Measurements from ENCODE around the gene RAB43.

RAB43 gene

DNA sequence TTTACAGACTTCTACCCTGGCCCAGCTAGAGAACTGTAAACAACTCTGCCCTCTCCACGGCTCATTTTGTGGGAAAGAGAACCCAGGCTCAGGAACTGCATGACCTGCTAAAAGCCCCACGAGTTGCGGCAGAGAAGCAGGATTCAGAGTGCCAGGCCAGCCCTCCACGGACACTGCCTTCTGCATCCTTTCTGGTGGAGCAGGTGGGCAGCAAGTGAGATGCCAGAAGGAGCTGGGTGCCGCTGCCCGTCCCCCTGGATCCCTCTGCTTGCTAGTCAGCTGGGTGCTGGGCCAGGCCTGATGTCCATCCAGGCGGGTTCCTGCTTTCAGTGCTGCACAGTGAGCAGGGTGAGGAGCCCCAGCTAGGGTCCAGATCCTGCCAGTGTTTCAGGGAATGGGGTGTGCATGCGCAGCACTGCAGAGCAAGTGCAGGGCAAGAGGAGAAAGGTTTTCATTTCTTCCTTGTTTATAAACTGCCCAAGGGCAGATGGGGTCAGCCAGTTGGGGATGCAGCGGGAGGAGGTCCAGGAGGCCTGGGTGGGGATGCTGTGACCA is 5.2 kb upstream of the RAB43 start:
- DNase-seq (ENCODE audit: low spot score) (no peak), ATAC-seq (ENCODE audit: low read depth) (no peak)
- Histone ChIP-seq H3K4me1 (ENCODE audit: insufficient read depth, poor library complexity, severe bottlenecking) (no peaks in the 10 kb centered on the region), H3K27ac (ENCODE audit: poor library complexity, severe bottlenecking) (no peak overlapping the region), H3K4me3 (ENCODE audit: severe bottlenecking) (no peak overlapping the region), H3K36me3 (ENCODE audit: low read depth) (peaks cover 25% of the 10 kb centered on the region), H3K27me3 (ENCODE audit: insufficient read depth, poor library complexity, severe bottlenecking) (no peaks in the 10 kb centered on the region), H3K9me3 (ENCODE audit: severe bottlenecking) (no peaks in the 10 kb centered on the region)
- TF ChIP-seq, protein P1, sequence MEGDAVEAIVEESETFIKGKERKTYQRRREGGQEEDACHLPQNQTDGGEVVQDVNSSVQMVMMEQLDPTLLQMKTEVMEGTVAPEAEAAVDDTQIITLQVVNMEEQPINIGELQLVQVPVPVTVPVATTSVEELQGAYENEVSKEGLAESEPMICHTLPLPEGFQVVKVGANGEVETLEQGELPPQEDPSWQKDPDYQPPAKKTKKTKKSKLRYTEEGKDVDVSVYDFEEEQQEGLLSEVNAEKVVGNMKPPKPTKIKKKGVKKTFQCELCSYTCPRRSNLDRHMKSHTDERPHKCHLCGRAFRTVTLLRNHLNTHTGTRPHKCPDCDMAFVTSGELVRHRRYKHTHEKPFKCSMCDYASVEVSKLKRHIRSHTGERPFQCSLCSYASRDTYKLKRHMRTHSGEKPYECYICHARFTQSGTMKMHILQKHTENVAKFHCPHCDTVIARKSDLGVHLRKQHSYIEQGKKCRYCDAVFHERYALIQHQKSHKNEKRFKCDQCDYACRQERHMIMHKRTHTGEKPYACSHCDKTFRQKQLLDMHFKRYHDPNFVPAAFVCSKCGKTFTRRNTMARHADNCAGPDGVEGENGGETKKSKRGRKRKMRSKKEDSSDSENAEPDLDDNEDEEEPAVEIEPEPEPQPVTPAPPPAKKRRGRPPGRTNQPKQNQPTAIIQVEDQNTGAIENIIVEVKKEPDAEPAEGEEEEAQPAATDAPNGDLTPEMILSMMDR (IDR thresholded peaks at IDR 0.05; ENCODE audit: poor library complexity, severe bottlenecking), result no peak

DNA sequence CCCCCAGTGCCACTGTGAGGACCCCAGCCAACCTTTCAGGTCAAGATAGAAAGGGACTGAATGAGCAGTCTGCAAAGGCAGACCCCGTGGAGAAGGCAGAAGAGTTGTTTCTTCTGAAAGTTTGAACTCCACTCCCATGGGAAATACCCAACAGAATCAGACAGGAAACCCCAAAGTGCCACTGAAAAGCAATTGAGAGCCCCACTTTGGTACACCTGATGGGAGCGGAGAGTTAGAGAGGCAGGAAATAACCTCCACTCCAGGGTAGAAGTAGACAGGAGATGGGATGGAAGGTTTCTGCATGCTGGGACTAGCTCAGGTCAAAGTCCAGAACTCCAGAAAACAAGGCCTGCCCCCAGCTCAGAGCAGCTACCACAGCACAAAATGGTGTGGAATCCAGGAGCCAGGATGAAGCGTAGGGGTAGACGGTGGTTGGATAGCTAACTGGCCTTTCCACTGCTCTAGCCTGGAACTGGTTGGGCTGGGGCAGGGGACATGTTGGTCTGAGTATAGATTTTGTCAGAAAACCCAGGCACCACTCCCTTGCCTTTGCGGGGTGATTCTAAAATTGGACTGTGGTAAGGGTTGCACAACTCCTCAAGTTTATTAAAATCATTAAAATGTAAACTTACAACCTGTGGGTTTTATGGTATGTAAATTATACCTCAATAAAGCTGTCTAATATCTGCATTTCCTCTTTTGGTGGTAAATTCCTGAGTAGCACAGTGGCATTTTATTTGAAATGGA is 1.9 kb upstream of the RAB43 start:
- peak overlapping the region; percentile 73 for H3K27ac ChIP-seq (ENCODE audit: poor library complexity, severe bottlenecking)
- peaks cover 3% of the 10 kb centered on the region; the same call in 1 of the 2 replicates for H3K36me3 ChIP-seq (ENCODE audit: low read depth)
- no peaks in the 10 kb centered on the region for H3K27me3 ChIP-seq (ENCODE audit: insufficient read depth, poor library complexity, severe bottlenecking)
- DNase-seq (ENCODE audit: low spot score) (no peak), ATAC-seq (ENCODE audit: low read depth) (no peak)
- H3K4me3 ChIP-seq (ENCODE audit: severe bottlenecking), result no peak overlapping the region
- no peaks in the 10 kb centered on the region for H3K9me3 ChIP-seq (ENCODE audit: severe bottlenecking)
- H3K4me1 ChIP-seq (ENCODE audit: insufficient read depth, poor library complexity, severe bottlenecking), result no peaks in the 10 kb centered on the region
- TF ChIP-seq, protein P1 (IDR thresholded peaks at IDR 0.05; ENCODE audit: poor library complexity, severe bottlenecking), result no peak

DNA sequence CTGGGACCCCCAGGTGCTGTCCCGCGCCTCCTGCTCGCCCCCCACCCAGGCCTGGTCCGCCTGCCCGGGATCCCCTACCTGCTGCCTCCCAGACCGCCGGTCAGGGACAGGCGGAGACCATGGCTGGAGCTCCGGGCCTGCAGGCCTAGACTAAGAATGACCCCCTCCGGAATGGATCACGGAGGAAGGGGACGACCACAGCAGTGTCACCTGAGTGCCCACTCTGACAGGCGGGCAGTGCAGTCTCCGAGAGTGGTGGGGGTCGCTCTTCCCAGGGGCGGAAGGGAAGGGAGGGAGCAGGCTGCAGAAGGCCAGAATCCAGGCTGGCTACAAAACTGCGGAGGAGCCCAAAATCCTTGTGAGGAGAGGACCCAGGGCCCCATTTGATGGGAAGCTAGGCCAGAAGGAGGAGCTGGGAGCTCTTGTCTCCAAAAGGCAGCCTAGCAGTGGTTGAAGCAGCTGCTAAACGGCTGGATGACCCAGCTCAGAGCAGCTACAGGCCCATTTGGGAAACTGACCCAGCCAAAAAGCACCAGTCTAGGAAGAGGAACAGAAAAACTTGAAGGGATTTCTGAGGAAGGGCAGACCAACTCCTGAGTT is 908 bp upstream of the RAB43 start:
- DNase-seq (ENCODE audit: low spot score) (no peak), ATAC-seq (ENCODE audit: low read depth) (no peak)
- no peak overlapping the region for H3K4me3 ChIP-seq (ENCODE audit: severe bottlenecking)
- H3K27me3 ChIP-seq (ENCODE audit: insufficient read depth, poor library complexity, severe bottlenecking), result no peaks in the 10 kb centered on the region
- H3K36me3 ChIP-seq (ENCODE audit: low read depth), result peaks cover 12% of the 10 kb centered on the region
- H3K27ac ChIP-seq (ENCODE audit: poor library complexity, severe bottlenecking), result peak overlapping the region; percentile 73
- H3K9me3 ChIP-seq (ENCODE audit: severe bottlenecking), result no peaks in the 10 kb centered on the region
- H3K4me1 ChIP-seq (ENCODE audit: insufficient read depth, poor library complexity, severe bottlenecking), result no peaks in the 10 kb centered on the region
- TF ChIP-seq, protein P1 (IDR thresholded peaks at IDR 0.05; ENCODE audit: poor library complexity, severe bottlenecking), result no peak

DNA sequence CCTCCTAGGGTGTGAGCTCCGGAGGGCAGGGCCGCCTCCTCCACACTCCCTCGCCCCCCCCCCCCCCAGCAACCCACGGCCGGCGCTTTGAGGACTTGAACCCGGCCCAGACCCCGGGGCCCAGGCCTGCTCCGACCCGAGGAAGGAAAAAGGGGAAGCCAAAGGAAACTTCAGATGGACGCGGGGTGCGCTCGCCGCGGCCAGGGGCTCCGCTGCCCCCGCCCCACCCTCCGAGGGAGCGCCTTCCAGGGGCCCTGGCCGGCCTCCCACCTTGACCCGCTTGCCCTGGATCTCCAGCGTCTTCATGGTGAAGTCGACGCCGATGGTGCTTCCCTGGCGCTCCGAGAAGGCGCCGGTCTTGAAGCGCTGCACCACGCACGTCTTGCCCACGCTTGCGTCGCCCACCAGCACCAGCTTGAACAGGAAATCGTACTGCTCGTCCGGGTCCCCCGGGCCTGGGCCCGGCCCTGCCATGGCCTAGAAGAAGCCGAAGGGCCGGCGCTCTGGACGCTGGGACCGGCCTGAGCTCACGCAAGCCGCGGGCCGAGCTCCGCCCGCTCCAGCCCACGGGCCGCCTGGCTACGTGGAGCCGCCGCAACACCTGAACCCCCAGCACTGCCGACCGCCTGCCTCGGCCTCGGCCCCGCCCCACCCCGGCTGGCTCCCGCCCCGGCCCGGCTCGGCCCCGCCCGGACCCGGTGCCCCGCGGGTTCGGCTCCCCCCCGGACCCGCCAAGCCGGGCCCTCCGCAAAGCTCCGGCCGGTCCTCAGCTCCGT is 400 bp downstream of the RAB43 start:
- Histone ChIP-seq H3K9me3 (ENCODE audit: severe bottlenecking) (no peaks in the 10 kb centered on the region), H3K27ac (ENCODE audit: poor library complexity, severe bottlenecking) (peak overlapping the region; percentile 73), H3K4me3 (ENCODE audit: severe bottlenecking) (peak overlapping the region; percentile 75), H3K4me1 (ENCODE audit: insufficient read depth, poor library complexity, severe bottlenecking) (peaks cover 4% of the 10 kb centered on the region), H3K27me3 (ENCODE audit: insufficient read depth, poor library complexity, severe bottlenecking) (no peaks in the 10 kb centered on the region), H3K36me3 (ENCODE audit: low read depth) (peaks cover 19% of the 10 kb centered on the region)
- ATAC-seq (ENCODE audit: low read depth) (no peak; the same call in 1 of the 3 replicates), DNase-seq (ENCODE audit: low spot score) (no peak)
- TF ChIP-seq, protein P1 (IDR thresholded peaks at IDR 0.05; ENCODE audit: poor library complexity, severe bottlenecking), result no peak
